Testis (tissue), 3 donors: Measurements from ENCODE around the gene CES4A. TPM values are rescaled to one million over a fixed set of nuclear protein-coding genes. Genes with fewer than 3 reads are reported as not detected.

Source experiments
- DNase-seq: peaks from one replicate; pipeline ENCODE4 v3.0.0-alpha.2; 2019
- H3K27ac ChIP-seq, 2 donors: fragments of 200-600 bp; sonication (generic); one replicate each; pipeline ENCODE4 v1.5.1; 2019
- H3K27me3 ChIP-seq: fragments of 200-600 bp; sonication (generic); one replicate; pipeline ENCODE4 v1.5.1; 2019
- H3K36me3 ChIP-seq: fragments of 200-600 bp; sonication (generic); one replicate; pipeline ENCODE4 v1.5.1; 2017; ENCODE audit warnings: low read depth; ENCODE audit errors: missing control alignments
- H3K4me1 ChIP-seq: fragments of 200-600 bp; sonication (generic); one replicate; pipeline ENCODE4 v1.5.1; 2019
- H3K4me3 ChIP-seq, 2 donors: fragments of 200-600 bp; sonication (generic); one replicate each; pipeline ENCODE4 v1.5.1; 2017 to 2019
- H3K9me3 ChIP-seq: fragments of 200-600 bp; sonication (generic); one replicate; pipeline ENCODE4 v1.5.1; 2017
- POLR2A ChIP-seq: fragments of 450-650 bp; IDR thresholded peaks from one replicate; pipeline ENCODE4 v1.6.1; 2017; ENCODE audit warnings: antibody characterized with exemption, mild to moderate bottlenecking, moderate library complexity
- WGBS, 2 donors: methylation state at CpG; one replicate each; pipeline ENCODE4 v1.1.5; 2018; 5-methylcytosine and 5-hydroxymethylcytosine counted together
- intact Hi-C: fragments of 100-400 bp; cut with DNase I; formaldehyde crosslinking; loops from one replicate; pipeline ENCODE4 v1.15.1; 2023; ENCODE audit warnings: low total_unique reads
- polyA plus RNA-seq: library from polyadenylated mRNA; stranded (reverse); fragments of 350-450 nt; fragmentation: Illumina TruSeq; extraction: RNeasy Lipid Tissue Mini Kit (QIAGEN cat#74804); gene quantifications from one replicate; pipeline ENCODE4 v1.2.3, GENCODE V29; 2014; ENCODE audit warnings: low read depth, low replicate concordance; ENCODE audit not compliant: insufficient read depth
- total RNA-seq, 2 donors: library from RNA; depleted of rRNA; stranded (reverse); fragments of >200 nt; gene quantifications; one replicate each; pipeline ENCODE4 v1.2.3, GENCODE V29; 2016
- TF ChIP-seq, protein P1 (sequence below), 3 experiments: fragments of 450-650 bp in 2 of 3; fragments of 200-600 bp in 1 of 3; sonication (generic) in 1 of 3; IDR thresholded peaks; one replicate each; pipeline ENCODE4 v1.5.1; 2016 to 2019; ENCODE audit warnings: antibody characterized with exemption in 3 of 3, mild to moderate bottlenecking in 2 of 3, moderate library complexity in 1 of 3

CES4A gene
- total and polyA plus RNA-seq, 3 donors from 2014 or later, result 12.2 to 25.0 (median 17.0) TPM

DNA sequence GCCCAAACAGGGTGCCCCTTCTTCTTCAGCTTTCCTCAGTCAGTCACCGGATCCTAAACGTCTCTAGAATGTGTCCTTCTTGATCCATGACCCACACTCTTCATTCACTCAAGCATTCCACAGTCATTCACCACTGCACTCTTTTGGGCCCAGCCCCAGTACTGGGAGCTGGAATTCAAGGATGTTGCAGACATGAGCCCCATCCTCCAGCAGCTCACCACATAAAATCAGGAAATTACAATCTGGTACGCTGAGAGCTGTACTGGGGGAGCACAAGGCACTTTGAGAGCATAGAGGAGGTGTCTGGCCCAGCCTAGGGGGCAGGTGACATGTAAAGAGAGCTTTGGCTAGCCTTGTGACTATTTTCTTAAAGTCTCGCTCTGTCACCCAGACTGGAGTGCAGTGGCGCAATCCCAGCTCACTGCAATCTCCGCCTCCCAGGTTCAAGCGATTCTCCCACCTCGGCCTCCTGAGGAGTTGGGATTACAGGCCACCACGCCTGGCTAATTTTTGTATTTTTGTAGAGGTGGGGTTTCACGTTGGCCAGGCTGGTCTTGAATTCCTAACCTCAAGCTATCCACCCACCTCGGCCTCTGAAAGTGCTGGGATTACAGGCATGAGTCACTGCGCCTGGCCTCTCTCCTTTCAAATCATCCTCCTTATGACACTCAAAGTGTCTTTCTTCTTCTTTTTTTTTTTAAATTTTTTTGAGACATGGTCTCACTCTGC, 18.7 kb downstream of the CES4A start:
- TF ChIP-seq, protein P1, sequence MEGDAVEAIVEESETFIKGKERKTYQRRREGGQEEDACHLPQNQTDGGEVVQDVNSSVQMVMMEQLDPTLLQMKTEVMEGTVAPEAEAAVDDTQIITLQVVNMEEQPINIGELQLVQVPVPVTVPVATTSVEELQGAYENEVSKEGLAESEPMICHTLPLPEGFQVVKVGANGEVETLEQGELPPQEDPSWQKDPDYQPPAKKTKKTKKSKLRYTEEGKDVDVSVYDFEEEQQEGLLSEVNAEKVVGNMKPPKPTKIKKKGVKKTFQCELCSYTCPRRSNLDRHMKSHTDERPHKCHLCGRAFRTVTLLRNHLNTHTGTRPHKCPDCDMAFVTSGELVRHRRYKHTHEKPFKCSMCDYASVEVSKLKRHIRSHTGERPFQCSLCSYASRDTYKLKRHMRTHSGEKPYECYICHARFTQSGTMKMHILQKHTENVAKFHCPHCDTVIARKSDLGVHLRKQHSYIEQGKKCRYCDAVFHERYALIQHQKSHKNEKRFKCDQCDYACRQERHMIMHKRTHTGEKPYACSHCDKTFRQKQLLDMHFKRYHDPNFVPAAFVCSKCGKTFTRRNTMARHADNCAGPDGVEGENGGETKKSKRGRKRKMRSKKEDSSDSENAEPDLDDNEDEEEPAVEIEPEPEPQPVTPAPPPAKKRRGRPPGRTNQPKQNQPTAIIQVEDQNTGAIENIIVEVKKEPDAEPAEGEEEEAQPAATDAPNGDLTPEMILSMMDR (IDR thresholded peaks at IDR 0.05), result no peak
- TF ChIP-seq POLR2A, result no peak
- Histone ChIP-seq H3K36me3 (no peaks in the 10 kb centered on the region), H3K27ac (no peak overlapping the region)

DNA sequence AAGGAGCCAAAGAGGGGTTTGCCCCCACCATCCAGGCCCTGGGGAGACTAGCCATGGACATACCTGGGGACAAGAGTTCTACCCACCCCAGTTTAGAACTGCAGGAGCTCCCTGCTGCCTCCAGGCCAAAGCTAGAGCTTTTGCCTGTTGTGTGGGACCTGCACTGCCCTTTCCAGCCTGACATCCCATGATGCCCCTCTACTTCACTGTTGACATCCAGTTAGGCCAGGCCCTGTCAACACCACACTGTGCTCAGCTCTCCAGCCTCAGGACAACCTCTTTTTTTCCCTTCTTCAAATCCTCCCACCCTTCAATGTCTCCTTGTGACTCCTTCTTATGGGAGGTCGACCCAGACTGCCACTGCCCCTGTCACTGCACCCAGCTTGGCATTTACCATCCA, 20.8 kb downstream of the CES4A start:
- no peak for DNase-seq
- WGBS, 2 donors, result 81 to 82% methylated on average over 1 of the region's 1 CpG
- Histone ChIP-seq H3K27ac (no peak overlapping the region), H3K36me3 (no peaks in the 10 kb centered on the region), H3K4me3 (no peak overlapping the region), H3K27me3 (no peaks in the 10 kb centered on the region), H3K9me3 (no peaks in the 10 kb centered on the region), H3K4me1 (peaks cover 10% of the 10 kb centered on the region)
- TF ChIP-seq, protein P1 (IDR thresholded peaks at IDR 0.05), result no peak
- no peak for TF ChIP-seq POLR2A
- intact Hi-C loops, result no loop called here

More for the DNA sequence above, 18.7 kb downstream of the CES4A start:
- Histone ChIP-seq H3K9me3 (no peaks in the 10 kb centered on the region), H3K4me1 (no peaks in the 10 kb centered on the region), H3K27me3 (no peaks in the 10 kb centered on the region), H3K4me3 (no peak overlapping the region)
- intact Hi-C loops, result no loop called here
- WGBS, 2 donors, result 85 to 86% methylated on average over 12 of the region's 12 CpGs
- no peak for DNase-seq

DNA sequence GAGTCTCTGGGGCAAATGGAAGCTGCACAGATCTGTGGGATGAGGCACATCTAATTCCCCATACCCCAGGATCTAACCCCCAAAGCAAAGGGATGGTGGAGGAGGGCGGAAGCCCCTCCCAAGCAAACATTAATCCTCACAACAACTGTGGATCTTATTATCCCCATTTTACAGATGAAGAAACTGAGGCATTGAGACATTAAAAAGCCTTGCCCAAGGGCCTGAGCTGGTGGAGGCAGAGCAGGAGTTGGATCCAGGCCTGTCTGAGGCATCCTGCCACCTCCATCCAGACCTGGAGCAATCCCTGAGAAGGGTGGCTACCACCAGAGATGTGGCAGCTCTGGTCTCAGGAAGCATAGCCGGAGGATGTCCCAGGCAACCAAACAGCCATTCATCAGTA, 22.9 kb downstream of the CES4A start:
- WGBS, 2 donors, result 92 to 97% methylated on average over 2 of the region's 2 CpGs
- TF ChIP-seq POLR2A, result no peak
- TF ChIP-seq, protein P1 (IDR thresholded peaks at IDR 0.05), result no peak
- Histone ChIP-seq H3K4me3 (no peak overlapping the region), H3K36me3 (no peaks in the 10 kb centered on the region), H3K4me1 (peaks cover 14% of the 10 kb centered on the region), H3K27me3 (no peaks in the 10 kb centered on the region), H3K9me3 (no peaks in the 10 kb centered on the region), H3K27ac (no peak overlapping the region)
- intact Hi-C loops, result no loop called here
- DNase-seq, result no peak

DNA sequence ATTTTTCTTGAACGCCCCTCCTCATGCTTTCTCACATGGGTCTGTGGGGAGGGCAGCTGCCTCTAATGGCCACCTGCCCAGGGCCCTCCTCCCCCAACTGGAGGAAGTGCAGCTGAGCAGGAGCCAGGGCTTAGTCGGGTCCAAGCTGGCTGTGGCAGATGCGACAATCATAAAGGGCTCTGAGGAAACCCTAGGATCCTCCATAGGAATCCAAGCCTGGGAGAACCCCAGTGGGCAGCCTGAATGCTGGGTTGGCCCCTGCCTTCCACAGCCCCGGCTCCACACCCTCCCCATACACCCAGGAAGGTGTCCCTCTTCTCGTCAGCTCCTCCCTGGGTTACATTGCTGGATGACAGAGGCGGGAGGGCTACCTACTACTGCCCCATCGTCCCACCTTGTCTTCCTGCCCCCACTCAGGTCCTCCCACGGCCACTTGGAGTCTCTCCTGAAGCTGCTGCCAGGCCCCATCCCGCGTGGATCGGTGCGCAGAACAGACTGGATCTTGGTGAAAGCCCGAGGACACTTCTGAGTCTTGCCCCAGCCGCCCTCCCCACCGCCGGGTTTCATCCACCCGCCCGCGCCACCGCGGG, 24.9 kb downstream of the CES4A start:
- peak overlapping the region; percentile 34 to 66 for H3K27ac ChIP-seq
- DNase-seq, result no peak
- peak overlapping the region; percentile 54 to 59 for H3K4me3 ChIP-seq
- no peaks in the 10 kb centered on the region for H3K27me3 ChIP-seq
- H3K36me3 ChIP-seq, result no peaks in the 10 kb centered on the region
- H3K4me1 ChIP-seq, result peaks cover 14% of the 10 kb centered on the region
- TF ChIP-seq, protein P1 (IDR thresholded peaks at IDR 0.05), result no peak
- TF ChIP-seq POLR2A, result no peak
- H3K9me3 ChIP-seq, result no peaks in the 10 kb centered on the region
- intact Hi-C loops, result no loop called here
- WGBS, 2 donors, result 6 to 57% methylated on average over 1 to 21 of the region's 21 CpGs
